GM21576 (cell line): ENCODE data around the gene NMD3.

Source experiments
- ATAC-seq: cut with Tn5 transposase; IDR thresholded peaks from one replicate; pipeline ENCODE4 v1.9.1; 2021; ENCODE audit warnings: mild to moderate bottlenecking, moderate library complexity; ENCODE audit not compliant: unreplicated experiment

Gene NMD3

DNA sequence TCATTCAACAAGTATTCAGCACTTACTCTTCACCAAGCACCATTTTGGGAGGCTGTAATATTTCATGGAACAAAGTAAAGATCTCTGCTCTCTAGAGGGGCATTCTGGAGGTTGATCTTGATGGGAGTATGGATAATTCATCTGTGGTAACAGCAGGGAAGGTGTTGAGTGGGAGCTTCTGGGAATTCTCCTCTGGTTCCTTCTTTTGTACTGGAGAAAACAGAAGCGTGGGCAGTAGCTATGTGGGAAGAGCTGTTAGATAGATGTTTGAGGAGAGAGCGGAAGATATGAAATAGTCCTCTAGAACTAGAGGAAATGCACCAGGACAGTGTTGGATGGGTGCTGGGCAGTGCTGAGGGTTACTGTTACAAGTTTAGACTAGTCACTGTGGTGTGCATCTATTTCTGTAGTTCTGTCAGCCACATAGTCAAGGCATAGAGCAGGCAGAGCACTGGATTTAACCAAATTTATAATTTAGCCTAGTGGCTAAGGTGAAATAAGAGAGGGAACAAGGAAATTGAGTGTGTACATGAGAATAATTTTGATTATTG lies 9.6 kb downstream of the NMD3 start:
- no peak for ATAC-seq

DNA sequence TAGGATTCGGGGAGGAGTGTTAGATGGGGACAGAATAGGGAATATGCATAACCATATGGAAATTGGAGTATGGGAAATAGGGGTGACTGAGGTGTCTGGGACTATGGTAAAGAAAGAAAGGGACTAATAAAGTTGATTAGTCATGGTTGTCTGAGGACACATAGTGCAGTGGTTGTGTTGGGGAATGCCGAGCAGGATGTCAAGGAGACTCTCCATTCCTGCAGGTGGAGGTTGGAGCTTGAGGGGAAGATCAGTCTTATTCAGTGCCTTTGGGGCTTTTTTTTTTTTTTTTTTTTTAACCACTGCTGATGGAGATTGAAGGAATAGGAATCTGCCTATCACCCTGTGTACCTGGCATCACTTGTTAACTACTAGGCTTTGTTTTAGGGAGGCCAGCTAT lies 10.8 kb downstream of the NMD3 start:
- no peak for ATAC-seq

DNA sequence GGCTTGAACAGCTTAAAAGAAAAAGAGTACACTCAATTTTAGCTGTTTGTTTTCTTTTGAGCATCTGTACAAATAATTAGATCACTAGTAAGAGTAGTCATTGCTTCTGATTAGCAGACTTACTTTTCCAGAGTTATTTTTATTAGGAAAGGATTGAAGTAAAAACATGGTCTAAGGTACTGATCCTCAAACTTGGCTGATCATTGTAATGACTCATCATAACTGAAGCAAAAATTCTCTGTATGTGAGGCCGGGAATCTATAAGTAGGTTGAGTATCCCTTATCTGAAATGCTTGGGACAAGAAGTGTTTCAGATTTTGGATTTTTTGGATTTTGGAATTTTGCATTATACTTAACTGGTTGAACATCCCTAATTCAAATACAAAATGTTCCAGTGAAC lies 12.4 kb downstream of the NMD3 start:
- no peak for ATAC-seq

DNA sequence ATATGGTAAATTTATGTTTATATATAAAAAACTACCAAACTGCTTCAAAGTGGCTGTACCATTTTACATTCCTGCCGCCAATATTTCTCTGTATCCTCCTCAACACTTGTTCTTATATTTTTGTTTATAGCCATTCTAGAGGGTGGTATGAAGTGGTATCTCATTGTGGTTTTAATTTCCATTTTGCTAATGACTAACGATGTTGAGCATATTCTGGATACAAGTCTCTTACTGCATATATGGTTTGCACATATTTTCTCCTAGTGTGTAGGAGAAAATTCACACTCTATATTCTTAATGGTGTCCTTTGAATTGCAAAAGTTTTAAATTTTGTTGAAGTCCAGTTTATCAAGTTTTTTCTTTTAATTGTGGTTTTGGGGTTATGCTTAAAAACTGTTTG lies 15.1 kb downstream of the NMD3 start:
- no peak for ATAC-seq

DNA sequence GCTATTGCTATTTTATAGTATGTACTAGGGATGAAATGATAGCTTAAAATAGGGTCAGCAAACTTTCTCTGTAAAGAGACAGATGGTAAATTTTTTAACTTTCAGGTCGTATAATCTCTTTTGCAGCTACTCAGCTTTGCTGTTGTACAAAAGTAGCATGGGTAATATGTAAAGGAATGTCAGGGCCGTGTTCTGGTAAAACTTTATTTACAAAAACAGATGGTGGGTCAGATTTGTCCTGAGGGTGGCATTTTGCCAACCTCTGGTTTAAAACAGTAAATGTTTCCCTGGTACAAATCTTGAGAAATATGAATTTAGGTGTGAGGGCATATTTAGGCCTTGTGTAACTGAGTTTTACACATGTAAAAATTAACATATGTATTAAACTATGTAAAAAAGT lies 18.6 kb downstream of the NMD3 start:
- ATAC-seq: no peak

DNA sequence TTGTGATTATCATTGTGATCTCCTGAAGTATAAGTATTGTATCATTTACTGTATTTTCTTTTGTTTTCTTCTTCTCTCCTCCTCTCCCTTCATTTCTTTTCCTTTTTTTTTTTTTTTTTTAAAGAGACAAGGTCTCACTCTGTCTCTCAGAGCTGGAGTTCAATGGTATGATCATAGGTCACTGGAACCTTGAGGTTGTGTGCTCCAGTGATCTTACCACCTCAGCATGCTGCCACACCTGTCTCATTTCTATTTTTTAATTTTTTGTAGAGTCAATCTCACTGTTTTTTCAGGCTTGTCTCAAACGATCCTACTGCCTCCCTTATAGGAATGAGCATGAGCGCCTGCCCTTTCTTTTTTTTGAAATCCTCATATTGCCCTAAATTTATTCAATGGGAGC lies 23.4 kb downstream of the NMD3 start:
- ATAC-seq: no peak

DNA sequence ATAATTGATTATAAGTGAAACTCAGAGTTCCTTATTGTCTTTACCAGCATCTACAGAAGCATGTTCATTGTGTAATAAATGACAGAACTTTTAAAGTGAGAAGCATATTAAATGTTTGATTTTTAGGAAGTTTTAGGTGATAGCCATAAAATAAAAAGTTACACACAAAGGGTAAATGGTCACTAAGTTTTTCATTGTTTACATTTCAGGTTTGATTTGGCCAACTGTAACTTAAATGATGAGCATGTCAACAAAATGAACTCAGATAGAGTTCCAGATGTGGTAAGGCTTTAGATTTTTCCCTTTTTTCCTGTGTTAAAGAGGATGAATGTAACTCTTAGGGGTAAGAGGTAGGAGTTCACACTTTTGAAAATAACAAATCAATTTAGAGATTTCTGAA lies 25.9 kb downstream of the NMD3 start:
- ATAC-seq: no peak

DNA sequence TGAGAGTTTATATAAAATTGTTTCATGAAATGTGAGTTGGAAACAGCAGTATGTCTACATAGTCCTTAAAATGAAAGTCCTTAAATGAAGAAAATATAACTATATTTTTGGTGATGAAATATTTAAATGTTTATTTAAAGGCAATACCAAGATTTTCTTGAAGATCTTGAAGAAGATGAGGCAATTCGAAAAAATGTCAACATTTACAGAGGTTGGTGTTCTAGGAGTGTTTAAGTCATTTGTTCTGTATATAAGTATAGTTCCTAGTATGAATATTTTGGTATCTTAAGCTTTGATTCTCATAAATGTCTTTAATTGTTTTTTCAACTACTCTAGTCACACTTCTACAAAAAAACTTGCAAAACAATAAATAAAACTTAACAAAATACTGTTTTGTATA lies 29.0 kb downstream of the NMD3 start:
- no peak for ATAC-seq

DNA sequence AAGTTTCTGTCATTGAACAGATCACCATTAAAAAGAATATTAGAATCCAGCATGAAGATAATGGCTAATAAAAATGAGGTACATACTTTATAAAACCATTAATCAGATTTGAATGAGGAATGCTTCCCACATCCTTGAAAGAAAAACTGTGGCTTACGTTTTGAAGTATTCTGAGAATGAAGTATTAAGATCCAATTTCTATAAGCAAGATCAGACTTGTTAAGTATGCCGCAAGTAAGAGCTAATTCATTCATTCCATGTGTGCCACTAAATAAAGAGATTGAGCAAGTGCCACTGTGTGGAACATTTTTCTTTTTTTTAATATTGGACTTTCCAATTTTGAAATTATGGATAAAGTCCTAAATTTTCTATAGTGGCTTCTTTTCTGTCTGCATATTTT lies 30.6 kb downstream of the NMD3 start:
- ATAC-seq: no peak

DNA sequence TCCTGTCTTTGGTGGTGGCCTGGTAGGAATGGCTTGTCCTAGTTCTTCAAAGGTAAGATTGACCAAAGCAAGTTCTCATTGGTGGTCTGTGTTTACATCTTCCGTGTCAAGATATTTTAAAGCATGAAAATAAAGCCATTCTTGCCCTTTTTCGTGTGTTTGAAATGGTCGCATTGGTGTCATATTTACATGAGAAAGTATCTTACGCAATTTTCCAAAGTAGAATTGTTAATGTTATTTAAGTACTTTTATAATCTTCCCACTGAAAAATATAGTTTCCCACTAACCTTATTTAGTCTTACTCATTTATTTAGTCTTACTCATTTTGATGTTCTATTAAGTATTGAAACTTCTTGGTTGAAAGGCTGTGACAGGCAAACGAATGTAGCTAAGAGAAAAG lies 31.0 kb downstream of the NMD3 start:
- no peak for ATAC-seq

DNA sequence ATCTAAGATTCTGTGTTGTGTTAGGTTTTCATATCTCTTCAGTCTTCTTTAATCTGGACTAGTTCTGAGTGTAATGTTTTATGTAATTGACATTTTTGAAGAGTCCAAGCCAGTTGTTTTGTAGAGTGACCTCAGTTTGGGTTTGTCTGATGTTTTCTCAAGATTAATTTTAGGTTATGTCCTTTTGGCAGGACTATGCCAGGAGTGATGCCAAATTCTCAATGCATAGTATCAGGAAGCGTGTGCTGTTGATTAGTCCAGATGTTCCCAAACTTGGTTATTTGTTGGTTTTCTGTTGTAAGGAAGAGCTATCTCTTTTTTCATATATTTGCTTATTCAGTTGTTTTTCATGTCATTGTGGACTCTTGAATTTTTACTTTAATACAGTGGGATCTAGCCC lies 32.6 kb downstream of the NMD3 start:
- no peak for ATAC-seq

DNA sequence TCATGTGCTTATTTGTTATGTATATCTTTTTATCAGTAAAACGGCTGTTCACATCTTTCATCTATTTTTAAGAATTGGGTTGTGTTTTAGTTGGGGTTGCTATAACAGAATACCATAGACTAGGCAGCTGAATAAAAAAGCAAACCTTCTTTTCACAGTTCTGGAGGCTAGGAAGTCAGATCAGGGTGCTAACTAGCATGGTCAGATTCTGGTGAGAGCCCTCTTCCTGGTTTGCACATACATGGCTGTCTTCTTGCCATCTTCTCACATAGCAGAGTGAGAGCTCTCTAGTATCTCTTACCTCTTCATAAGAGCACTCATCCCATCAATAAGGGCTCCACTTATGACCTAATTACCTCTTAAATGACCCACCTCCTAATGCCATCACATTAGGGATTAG lies 33.8 kb downstream of the NMD3 start:
- ATAC-seq: no peak

DNA sequence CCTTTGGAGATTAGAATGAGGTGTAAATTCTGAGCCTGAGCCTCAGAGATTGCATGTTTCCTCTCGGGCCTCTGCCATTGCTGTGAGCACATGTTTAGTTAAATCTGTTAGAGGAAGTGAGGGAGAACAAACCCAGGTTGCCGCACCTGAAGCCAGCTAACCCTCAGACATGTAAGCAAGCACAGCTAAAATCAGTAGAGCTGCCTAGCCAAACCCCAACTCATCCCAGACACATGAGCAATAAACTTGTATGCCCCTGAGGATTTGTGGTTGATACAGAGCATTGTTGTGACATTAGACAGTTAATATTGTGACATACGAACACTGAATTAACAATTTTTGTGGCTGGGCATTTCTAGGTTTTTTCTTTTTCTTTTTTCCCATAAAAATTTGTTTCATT lies 41.9 kb downstream of the NMD3 start:
- ATAC-seq: no peak

DNA sequence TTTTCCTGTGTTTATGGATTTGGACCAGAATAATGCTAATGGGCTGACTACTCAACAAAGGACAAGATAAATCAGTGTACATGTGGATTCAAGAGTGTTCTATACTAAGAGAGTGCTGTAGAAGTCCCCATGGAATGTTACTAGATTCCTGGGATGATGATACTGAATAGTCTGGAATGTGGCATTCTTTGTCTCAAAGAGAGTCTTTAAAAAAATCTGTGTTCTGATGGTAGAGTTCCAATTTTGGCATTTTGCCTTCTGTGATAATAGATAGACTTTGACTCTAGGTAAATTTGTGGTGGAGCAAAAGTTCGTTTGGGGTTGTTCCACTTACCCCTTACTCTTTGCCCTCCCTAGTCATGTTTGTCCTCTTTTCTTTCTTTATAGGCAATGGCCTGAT lies 43.7 kb downstream of the NMD3 start:
- ATAC-seq: no peak

DNA sequence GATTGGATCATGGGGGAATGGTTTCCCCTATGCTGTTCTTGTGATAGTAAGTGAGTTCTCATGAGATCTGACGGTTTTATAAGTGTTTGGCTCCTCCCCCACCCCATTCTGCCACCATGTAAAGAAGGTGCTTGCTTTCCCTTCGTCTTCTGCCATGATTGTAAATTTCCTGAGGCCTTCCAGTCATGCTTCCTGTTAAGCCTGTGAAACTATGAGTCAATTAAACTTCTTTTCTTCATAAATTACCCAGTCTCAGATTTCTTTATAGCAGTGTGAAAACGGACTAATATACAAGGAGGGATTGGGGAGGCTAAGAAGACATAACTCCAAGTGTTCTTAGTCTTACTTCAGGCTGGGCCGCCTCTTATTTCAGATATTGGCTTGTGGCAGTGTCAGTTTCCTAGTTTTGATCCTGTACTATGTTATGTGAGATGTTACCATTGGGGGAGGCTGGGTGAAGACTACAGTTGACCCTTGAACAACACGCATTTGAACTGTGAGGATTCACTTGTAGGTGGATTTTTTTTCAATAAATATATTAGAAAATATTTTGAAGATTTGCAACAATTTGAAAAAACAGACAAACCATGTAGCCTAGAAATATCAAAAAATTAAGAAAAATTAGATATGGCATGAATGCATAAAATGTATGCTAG lies 44.9 kb downstream of the NMD3 start:
- ATAC-seq: no peak

DNA sequence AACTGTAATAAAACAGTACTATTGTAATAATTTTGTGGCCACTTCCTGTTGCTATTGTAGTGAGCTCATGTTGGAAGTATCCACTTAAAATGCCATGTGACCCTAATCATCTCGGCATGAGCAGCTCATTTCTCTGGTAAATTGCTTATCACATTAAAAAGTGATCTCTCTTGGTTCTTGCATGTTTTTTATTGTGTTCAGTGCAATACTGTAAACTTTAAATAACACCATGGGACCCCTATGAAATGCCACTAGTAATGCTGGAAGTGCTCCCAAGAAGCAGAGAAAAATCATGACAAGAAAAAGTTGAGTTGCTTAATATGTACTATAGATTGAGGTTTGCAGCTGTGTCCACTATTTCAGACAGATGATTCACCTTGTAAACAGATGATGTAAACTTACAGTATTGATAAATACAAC lies 45.6 kb downstream of the NMD3 start:
- ATAC-seq: no peak

DNA sequence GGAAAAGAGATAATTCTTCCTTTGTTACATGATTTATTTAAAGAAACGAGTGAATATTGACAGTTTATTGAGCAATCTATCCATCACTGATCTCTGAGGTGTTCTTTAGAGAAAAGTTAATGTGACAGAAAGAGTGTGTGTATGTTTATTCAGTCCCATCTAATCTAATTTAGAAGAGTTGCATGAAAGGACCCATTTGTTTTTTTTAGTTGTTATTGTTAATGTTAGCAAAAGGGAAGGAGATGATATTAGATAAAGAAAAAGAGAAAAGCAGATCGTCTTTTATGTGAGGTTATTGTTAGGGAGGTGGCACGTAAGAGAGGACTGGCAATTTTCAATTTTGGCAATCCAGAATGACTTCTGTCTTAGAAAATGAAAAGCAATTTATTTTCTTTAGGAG lies 46.5 kb downstream of the NMD3 start:
- no peak for ATAC-seq

DNA sequence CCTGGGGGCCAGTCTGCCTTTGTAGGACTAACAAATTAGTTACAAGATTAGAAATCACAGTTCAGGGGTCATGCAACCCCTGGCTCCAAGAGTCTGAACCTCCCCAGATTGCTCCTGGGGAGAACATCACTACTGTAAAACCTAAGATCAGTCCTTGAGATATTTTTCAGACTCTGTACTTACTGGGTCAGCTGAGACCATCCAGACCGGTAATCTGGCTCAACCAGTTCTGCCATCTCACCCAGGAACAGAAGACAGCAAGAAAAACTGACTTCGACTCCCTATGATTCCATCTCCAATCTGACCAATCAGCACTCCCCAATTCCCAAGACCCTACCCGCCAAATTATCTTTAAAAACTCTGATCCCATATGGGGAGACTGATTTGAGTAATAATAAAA lies 47.5 kb downstream of the NMD3 start:
- no peak for ATAC-seq

DNA sequence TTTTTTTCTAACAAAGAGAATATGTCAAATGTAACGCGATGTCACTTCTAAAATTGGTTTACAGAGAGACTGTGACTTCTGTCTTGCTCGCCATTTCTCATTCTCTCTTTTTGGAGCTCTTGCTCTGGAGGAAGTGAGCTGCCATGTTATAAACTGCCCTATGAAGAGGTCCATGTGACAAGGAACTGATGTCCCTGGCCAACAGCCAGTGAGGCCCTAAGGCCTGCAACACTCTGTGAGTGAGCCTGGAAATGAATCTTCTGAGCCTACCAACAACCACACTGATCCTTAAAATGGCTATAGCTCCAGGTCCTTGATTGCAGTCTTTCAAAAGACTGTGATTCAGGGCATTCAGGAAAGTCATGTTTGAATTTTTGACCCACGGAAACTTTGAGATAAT lies 49.9 kb downstream of the NMD3 start:
- ATAC-seq: no peak

DNA sequence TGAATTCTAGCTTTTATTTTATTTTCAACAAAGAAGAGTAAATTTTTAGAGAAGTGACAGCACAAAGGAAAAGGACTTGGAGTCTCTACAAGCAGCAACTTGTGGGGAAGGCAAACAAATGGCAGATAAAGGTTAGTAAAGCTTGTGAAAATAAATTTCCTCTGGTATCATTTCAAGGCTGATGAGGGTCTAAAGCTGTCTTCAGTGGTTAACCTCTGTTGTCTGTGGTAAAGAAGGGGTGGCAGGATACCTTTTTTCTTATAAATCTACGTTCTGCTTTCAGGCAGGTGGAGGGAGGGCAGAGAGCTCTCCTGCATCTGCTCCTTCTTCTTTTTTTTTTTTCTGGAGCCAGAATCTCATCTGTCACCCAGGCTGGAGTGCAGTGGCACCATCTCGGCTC lies 50.5 kb downstream of the NMD3 start:
- ATAC-seq: no peak

DNA sequence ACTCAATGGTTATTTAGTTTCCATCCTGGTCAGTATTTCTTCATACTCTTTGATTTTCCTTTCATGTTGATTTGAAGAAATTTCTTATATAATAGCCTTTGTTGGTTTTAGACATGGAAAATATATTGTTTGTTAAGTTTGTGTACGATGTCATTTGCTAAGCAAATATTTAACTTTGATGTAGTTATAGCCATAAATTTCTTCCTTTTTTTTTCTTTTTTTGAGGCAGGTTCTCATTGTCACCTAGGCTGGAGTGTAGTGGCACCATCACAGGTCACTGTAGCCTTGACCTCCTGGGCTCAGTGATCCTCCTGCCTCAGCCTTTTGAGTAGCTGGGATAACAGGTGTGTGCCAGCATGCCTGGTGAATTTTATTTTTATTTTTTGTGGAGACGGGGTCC lies 51.4 kb downstream of the NMD3 start:
- ATAC-seq: no peak

DNA sequence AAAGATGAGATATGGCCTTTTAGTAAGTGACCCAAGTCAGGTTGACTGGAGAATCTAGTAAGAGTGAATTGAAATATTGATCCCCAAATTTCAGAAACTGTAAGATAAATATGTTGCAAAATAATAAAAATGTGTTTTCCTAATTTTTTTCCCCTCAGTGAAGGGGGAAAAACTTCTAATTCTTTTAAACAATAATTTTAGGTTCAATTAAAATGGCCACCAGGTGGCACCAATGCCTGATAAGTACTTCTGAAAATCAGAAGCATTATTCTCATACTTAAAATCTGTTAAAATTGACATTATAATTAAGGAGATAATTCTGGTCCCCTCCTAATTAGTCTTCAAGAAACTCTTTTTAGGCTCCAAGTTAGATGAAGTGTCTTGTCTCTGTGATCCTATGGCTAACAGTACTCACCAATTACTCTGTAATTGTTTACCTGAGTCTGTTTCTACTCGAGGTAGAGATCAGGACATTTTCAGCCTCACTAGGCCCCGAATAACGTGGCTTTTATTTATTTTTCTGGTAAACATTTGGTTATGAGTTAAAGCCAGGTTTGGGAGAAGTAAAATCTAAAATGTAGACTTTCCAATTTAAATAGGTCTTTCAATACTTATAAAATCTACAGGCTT lies 52.6 kb downstream of the NMD3 start:
- ATAC-seq: no peak
